T-helper 2 cell treated with Interferon-gamma antibody and Interleukin-4, amounts not matched to agents 5 μg/mL and 100 μg/mL, for 36 hours (primary cell): ENCODE results near the gene ARHGAP4.

Experiments used
- DNase-seq: peaks from one replicate; pipeline ENCODE4 v3.0.0; 2021; ENCODE audit warnings: low spot score
- H3K27ac Mint-ChIP-seq: one replicate; pipeline ENCODE4 v1.8.0; 2021; ENCODE audit warnings: mild to moderate bottlenecking, mixed read lengths
- H3K27me3 Mint-ChIP-seq: one replicate; pipeline ENCODE4 v1.8.0; 2021; ENCODE audit warnings: low read depth, mixed read lengths
- H3K36me3 Mint-ChIP-seq: one replicate; pipeline ENCODE4 v1.8.0; 2021; ENCODE audit warnings: low read depth, mixed read lengths
- H3K4me1 Mint-ChIP-seq: one replicate; pipeline ENCODE4 v1.8.0; 2021; ENCODE audit warnings: low read depth, mixed read lengths
- H3K4me3 Mint-ChIP-seq: one replicate; pipeline ENCODE4 v1.8.0; 2022; ENCODE audit warnings: mild to moderate bottlenecking, moderate library complexity, mixed read lengths
- H3K9me3 Mint-ChIP-seq: one replicate; pipeline ENCODE4 v1.8.0; 2021; ENCODE audit warnings: mixed read lengths

ARHGAP4 gene

GRCh38 chrX:153920546-153920945 lies 5.5 kb downstream of the ARHGAP4 start:
- H3K27me3 Mint-ChIP-seq = no peaks in the 10 kb centered on the region
- no peak overlapping the region for H3K4me3 Mint-ChIP-seq
- DNase-seq = no peak
- peaks cover 53% of the 10 kb centered on the region for H3K36me3 Mint-ChIP-seq
- no peak overlapping the region for H3K27ac Mint-ChIP-seq
- peaks cover 16% of the 10 kb centered on the region for H3K4me1 Mint-ChIP-seq
- no peaks in the 10 kb centered on the region for H3K9me3 Mint-ChIP-seq

- no peak for DNase-seq
- Mint-ChIP-seq H3K36me3 (peaks cover 44% of the 10 kb centered on the region), H3K27me3 (no peaks in the 10 kb centered on the region), H3K4me1 (peaks cover 16% of the 10 kb centered on the region), H3K9me3 (no peaks in the 10 kb centered on the region), H3K27ac (no peak overlapping the region), H3K4me3 (no peak overlapping the region)
Measured at GRCh38 chrX:153919281-153919680, 6.8 kb downstream of the ARHGAP4 start.

- H3K27ac Mint-ChIP-seq = no peak overlapping the region
- H3K4me3 Mint-ChIP-seq = no peak overlapping the region
- no peaks in the 10 kb centered on the region for H3K9me3 Mint-ChIP-seq
- DNase-seq = no peak
- no peaks in the 10 kb centered on the region for H3K27me3 Mint-ChIP-seq
- H3K36me3 Mint-ChIP-seq = peaks cover 36% of the 10 kb centered on the region
- H3K4me1 Mint-ChIP-seq = peaks cover 10% of the 10 kb centered on the region
Measured at GRCh38 chrX:153917869-153918268, 8.2 kb downstream of the ARHGAP4 start.

GRCh38 chrX:153913701-153914100 lies 12.4 kb downstream of the ARHGAP4 start:
- Mint-ChIP-seq H3K9me3 (no peaks in the 10 kb centered on the region), H3K27me3 (no peaks in the 10 kb centered on the region), H3K4me1 (peaks cover 4% of the 10 kb centered on the region), H3K36me3 (peaks cover 28% of the 10 kb centered on the region), H3K4me3 (no peak overlapping the region), H3K27ac (no peak overlapping the region)
- DNase-seq = no peak

- Mint-ChIP-seq H3K27me3 (no peaks in the 10 kb centered on the region), H3K27ac (no peak overlapping the region), H3K9me3 (no peaks in the 10 kb centered on the region), H3K4me1 (peaks cover 4% of the 10 kb centered on the region), H3K4me3 (no peak overlapping the region), H3K36me3 (peaks cover 28% of the 10 kb centered on the region)
- no peak for DNase-seq
Measured at GRCh38 chrX:153913211-153913610, 12.9 kb downstream of the ARHGAP4 start.

GRCh38 chrX:153911798-153912197 lies 14.3 kb downstream of the ARHGAP4 start:
- Mint-ChIP-seq H3K27ac (peak overlapping the region; percentile 63), H3K4me1 (peaks cover 4% of the 10 kb centered on the region), H3K9me3 (no peaks in the 10 kb centered on the region), H3K36me3 (peaks cover 24% of the 10 kb centered on the region), H3K4me3 (no peak overlapping the region), H3K27me3 (no peaks in the 10 kb centered on the region)
- no peak for DNase-seq

- Mint-ChIP-seq H3K27me3 (no peaks in the 10 kb centered on the region), H3K4me3 (no peak overlapping the region), H3K27ac (no peak overlapping the region), H3K36me3 (peaks cover 15% of the 10 kb centered on the region), H3K9me3 (no peaks in the 10 kb centered on the region), H3K4me1 (peaks cover 4% of the 10 kb centered on the region)
- no peak for DNase-seq
Measured at GRCh38 chrX:153910446-153910845, 15.6 kb downstream of the ARHGAP4 start.

- no peaks in the 10 kb centered on the region for H3K27me3 Mint-ChIP-seq
- no peak overlapping the region for H3K27ac Mint-ChIP-seq
- H3K4me3 Mint-ChIP-seq = no peak overlapping the region
- DNase-seq = no peak
- H3K9me3 Mint-ChIP-seq = no peaks in the 10 kb centered on the region
- peaks cover 4% of the 10 kb centered on the region for H3K4me1 Mint-ChIP-seq
- peaks cover 15% of the 10 kb centered on the region for H3K36me3 Mint-ChIP-seq
Measured at GRCh38 chrX:153909980-153910360, 16.1 kb downstream of the ARHGAP4 start.

- Mint-ChIP-seq H3K36me3 (peaks cover 15% of the 10 kb centered on the region), H3K27ac (no peak overlapping the region), H3K4me1 (peaks cover 4% of the 10 kb centered on the region), H3K9me3 (no peaks in the 10 kb centered on the region), H3K4me3 (no peak overlapping the region), H3K27me3 (no peaks in the 10 kb centered on the region)
- no peak for DNase-seq
Measured at GRCh38 chrX:153909024-153909979, 16.8 kb downstream of the ARHGAP4 start.

GRCh38 chrX:153908219-153908860 lies 17.7 kb downstream of the ARHGAP4 start:
- Mint-ChIP-seq H3K36me3 (peaks cover 11% of the 10 kb centered on the region), H3K4me1 (peaks cover 10% of the 10 kb centered on the region), H3K4me3 (no peak overlapping the region), H3K9me3 (no peaks in the 10 kb centered on the region), H3K27me3 (no peaks in the 10 kb centered on the region), H3K27ac (no peak overlapping the region)
- no peak for DNase-seq

GRCh38 chrX:153907456-153907855 lies 18.6 kb downstream of the ARHGAP4 start:
- Mint-ChIP-seq H3K4me1 (peaks cover 13% of the 10 kb centered on the region), H3K27ac (no peak overlapping the region)

GRCh38 chrX:153906126-153906917 lies 19.7 kb downstream of the ARHGAP4 start:
- no peaks in the 10 kb centered on the region for H3K9me3 Mint-ChIP-seq
- H3K4me1 Mint-ChIP-seq = peaks cover 17% of the 10 kb centered on the region
- H3K27ac Mint-ChIP-seq = peak overlapping the region; percentile 20
- H3K27me3 Mint-ChIP-seq = no peaks in the 10 kb centered on the region
- no peak for DNase-seq
- H3K36me3 Mint-ChIP-seq = peaks cover 5% of the 10 kb centered on the region
- H3K4me3 Mint-ChIP-seq = no peak overlapping the region

More at GRCh38 chrX:153907456-153907855, 18.6 kb downstream of the ARHGAP4 start:
- no peaks in the 10 kb centered on the region for H3K9me3 Mint-ChIP-seq
- peaks cover 11% of the 10 kb centered on the region for H3K36me3 Mint-ChIP-seq
- H3K27me3 Mint-ChIP-seq = no peaks in the 10 kb centered on the region
- H3K4me3 Mint-ChIP-seq = no peak overlapping the region
- DNase-seq = no peak

- H3K4me3 Mint-ChIP-seq = no peak overlapping the region
- H3K36me3 Mint-ChIP-seq = peaks cover 5% of the 10 kb centered on the region
- H3K27me3 Mint-ChIP-seq = no peaks in the 10 kb centered on the region
- no peak for DNase-seq
- H3K27ac Mint-ChIP-seq = no peak overlapping the region
- peaks cover 23% of the 10 kb centered on the region for H3K4me1 Mint-ChIP-seq
- no peaks in the 10 kb centered on the region for H3K9me3 Mint-ChIP-seq
Measured at GRCh38 chrX:153905481-153906095, 20.5 kb downstream of the ARHGAP4 start.
